ENCODE measurements around the gene CELF2. TPM values are rescaled to one million over a fixed set of nuclear protein-coding genes. Genes with fewer than 3 reads are reported as not detected.

CELF2 gene
- total RNA-seq, 1 donor from 2014 or later, result 33.8 TPM

DNA sequence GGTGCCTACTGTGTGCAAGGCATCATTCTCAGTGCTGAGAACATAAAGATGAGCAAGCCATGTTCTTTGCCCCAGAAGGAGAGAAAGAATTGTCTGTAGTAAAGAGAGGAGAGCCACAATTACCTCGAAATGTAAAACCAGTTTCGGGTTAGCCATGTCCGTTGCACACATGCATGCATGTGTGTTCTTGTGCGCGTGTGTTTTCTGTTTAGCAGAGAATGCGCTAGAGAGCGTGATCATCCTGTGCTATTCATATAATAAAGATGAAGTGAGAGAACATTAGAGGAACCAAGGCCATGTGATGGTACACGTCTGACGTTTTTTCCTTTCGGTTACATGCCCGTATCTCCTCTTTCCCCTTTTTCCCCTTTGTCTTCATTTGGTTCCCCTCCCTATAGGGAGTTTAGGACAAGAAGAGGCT, 158.2 kb downstream of the CELF2 start:
- TF ChIP-seq, protein P1, sequence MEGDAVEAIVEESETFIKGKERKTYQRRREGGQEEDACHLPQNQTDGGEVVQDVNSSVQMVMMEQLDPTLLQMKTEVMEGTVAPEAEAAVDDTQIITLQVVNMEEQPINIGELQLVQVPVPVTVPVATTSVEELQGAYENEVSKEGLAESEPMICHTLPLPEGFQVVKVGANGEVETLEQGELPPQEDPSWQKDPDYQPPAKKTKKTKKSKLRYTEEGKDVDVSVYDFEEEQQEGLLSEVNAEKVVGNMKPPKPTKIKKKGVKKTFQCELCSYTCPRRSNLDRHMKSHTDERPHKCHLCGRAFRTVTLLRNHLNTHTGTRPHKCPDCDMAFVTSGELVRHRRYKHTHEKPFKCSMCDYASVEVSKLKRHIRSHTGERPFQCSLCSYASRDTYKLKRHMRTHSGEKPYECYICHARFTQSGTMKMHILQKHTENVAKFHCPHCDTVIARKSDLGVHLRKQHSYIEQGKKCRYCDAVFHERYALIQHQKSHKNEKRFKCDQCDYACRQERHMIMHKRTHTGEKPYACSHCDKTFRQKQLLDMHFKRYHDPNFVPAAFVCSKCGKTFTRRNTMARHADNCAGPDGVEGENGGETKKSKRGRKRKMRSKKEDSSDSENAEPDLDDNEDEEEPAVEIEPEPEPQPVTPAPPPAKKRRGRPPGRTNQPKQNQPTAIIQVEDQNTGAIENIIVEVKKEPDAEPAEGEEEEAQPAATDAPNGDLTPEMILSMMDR (IDR thresholded peaks at IDR 0.05), result no peak
- no peak for DNase-seq (ENCODE audit: extremely low spot score, unreplicated experiment)
- Mint-ChIP-seq H3K27me3 (ENCODE audit: unreplicated experiment) (no peaks in the 10 kb centered on the region), H3K36me3 (ENCODE audit: unreplicated experiment) (peaks cover 2% of the 10 kb centered on the region), H3K4me3 (ENCODE audit: unreplicated experiment) (no peak overlapping the region), H3K4me1 (ENCODE audit: unreplicated experiment) (no peaks in the 10 kb centered on the region), H3K9me3 (ENCODE audit: unreplicated experiment) (no peaks in the 10 kb centered on the region), H3K27ac (ENCODE audit: unreplicated experiment) (no peak overlapping the region)

DNA sequence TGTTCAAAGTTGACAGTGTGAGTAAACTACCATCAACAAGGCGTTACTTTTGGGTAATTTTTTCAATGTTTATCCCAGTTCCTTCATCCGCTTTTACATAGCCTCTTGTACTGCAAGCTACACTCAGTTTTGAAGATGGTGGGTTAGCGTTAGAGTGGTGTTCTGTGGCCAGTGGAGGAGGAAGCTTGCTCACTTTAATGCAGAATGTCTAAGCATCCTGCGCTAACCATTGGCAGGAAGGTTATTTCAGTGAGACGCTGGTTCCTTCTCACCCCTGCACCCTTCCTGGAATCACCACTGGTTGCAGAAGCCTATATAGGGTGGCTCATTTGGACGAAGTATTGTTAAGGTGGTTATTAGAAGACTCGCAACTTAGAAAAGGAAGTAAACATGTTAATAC, 159.1 kb downstream of the CELF2 start:
- no peak for DNase-seq (ENCODE audit: extremely low spot score, unreplicated experiment)
- TF ChIP-seq, protein P1 (IDR thresholded peaks at IDR 0.05), result no peak
- H3K4me1 Mint-ChIP-seq (ENCODE audit: unreplicated experiment), result no peaks in the 10 kb centered on the region
- H3K4me3 Mint-ChIP-seq (ENCODE audit: unreplicated experiment), result no peak overlapping the region
- H3K27ac Mint-ChIP-seq (ENCODE audit: unreplicated experiment), result no peak overlapping the region
- H3K36me3 Mint-ChIP-seq (ENCODE audit: unreplicated experiment), result peaks cover 2% of the 10 kb centered on the region
- no peaks in the 10 kb centered on the region for H3K27me3 Mint-ChIP-seq (ENCODE audit: unreplicated experiment)
- no peaks in the 10 kb centered on the region for H3K9me3 Mint-ChIP-seq (ENCODE audit: unreplicated experiment)

DNA sequence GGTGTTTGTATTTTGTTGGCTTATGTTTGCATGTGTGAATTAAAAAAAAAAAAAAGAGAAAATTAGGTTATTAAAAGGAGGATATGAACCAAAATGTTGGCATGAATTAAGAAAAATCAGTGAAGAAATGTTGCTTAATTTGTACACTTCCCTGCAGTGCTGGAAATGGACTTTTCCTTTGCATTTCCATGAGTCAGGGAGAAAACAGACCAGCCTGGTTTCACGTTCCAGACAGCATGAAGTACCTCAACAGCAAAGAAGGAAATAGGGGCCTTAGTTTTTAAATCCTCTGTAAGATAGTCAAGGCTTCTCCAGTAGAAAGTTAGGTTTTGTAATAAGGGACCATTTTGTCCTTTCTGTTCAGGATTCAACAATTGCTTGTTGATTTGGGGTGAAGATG, 159.7 kb downstream of the CELF2 start:
- Mint-ChIP-seq H3K9me3 (ENCODE audit: unreplicated experiment) (no peaks in the 10 kb centered on the region), H3K36me3 (ENCODE audit: unreplicated experiment) (peaks cover 2% of the 10 kb centered on the region), H3K4me3 (ENCODE audit: unreplicated experiment) (no peak overlapping the region), H3K27me3 (ENCODE audit: unreplicated experiment) (no peaks in the 10 kb centered on the region), H3K4me1 (ENCODE audit: unreplicated experiment) (no peaks in the 10 kb centered on the region), H3K27ac (ENCODE audit: unreplicated experiment) (no peak overlapping the region)
- TF ChIP-seq, protein P1 (IDR thresholded peaks at IDR 0.05), result no peak
- no peak for DNase-seq (ENCODE audit: extremely low spot score, unreplicated experiment)

DNA sequence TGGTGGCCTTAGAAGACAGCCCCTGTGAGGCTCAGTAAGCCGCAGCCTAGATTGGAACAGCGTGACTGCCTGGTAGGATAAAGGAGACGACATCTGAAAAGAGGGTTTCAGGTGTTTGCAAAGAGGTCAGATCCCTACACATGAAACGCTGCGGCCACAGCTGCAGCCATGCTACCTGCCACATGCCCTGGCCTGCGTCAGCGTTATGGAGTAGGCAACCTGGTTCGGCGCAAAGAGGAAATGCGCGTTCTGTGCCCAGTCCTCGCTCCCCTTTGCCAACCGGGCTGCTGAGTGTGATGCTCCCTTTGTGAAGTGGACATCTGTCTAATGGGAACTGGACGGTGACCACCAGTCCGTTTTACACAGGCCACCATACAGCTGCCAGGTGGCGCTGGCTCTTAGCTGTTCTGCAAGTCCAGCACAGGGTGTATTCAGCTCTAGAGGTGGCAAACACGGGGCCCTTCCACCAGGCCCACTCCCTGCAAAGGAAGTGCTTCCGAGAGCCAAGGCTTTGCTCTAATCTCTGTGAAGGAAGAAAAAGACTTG, 160.3 kb downstream of the CELF2 start:
- H3K36me3 Mint-ChIP-seq (ENCODE audit: unreplicated experiment), result peaks cover 2% of the 10 kb centered on the region
- no peaks in the 10 kb centered on the region for H3K27me3 Mint-ChIP-seq (ENCODE audit: unreplicated experiment)
- no peak overlapping the region for H3K27ac Mint-ChIP-seq (ENCODE audit: unreplicated experiment)
- H3K4me3 Mint-ChIP-seq (ENCODE audit: unreplicated experiment), result no peak overlapping the region
- H3K9me3 Mint-ChIP-seq (ENCODE audit: unreplicated experiment), result no peaks in the 10 kb centered on the region
- DNase-seq (ENCODE audit: extremely low spot score, unreplicated experiment), result peak; percentile 63
- no peaks in the 10 kb centered on the region for H3K4me1 Mint-ChIP-seq (ENCODE audit: unreplicated experiment)
- TF ChIP-seq, protein P1 (IDR thresholded peaks at IDR 0.05), result no peak

DNA sequence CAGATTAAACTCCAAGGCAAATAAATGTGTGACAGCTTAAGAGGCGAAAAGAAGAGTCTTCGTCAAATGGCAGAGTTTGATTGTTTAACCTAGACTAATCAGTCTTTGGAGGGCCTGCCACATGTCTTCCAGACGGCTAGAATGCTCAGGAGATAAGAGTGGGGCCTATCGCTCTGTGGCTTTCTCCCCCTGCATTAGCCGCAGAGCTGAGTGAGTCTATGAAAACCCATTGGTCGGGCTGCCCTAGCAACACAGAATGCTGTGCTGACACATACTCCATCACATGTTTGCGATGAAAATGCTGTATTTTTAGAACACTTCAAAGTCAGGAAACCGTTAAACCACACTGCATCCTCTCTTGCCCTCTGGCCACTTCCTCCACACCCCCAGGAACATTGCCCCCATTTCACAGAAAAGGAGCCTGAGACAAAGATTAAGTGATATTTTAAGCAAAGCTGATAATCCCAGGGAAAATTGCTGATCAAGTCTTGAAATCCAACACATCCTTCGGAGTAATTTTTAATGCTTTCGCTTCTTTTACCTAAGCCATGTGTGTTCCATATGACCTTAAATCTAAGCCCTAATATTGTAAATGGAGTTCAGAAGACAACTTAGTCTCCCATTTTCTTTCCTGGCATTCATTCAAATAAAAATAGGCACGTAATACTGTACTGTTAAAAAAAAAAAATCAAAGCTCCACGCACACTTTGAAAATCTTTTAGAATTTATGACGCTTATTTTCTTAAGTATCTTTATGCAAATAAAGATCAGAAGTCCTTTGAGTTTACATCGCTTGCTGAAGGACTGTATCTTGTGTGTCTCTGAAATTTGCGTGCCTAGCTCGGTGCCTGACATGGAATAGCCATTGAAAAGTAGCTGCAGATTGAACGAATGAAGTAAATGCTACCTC, 161.2 kb downstream of the CELF2 start:
- no peaks in the 10 kb centered on the region for H3K4me1 Mint-ChIP-seq (ENCODE audit: unreplicated experiment)
- no peak overlapping the region for H3K27ac Mint-ChIP-seq (ENCODE audit: unreplicated experiment)

More for the DNA sequence above, 161.2 kb downstream of the CELF2 start:
- Mint-ChIP-seq H3K36me3 (ENCODE audit: unreplicated experiment) (peaks cover 2% of the 10 kb centered on the region), H3K9me3 (ENCODE audit: unreplicated experiment) (no peaks in the 10 kb centered on the region), H3K27me3 (ENCODE audit: unreplicated experiment) (no peaks in the 10 kb centered on the region), H3K4me3 (ENCODE audit: unreplicated experiment) (no peak overlapping the region)
- TF ChIP-seq, protein P1 (IDR thresholded peaks at IDR 0.05), result no peak
- no peak for DNase-seq (ENCODE audit: extremely low spot score, unreplicated experiment)

Measured in osteocyte (in vitro differentiated cells).